ENCODE data around the gene IAH1. TPM values are rescaled to one million over a fixed set of nuclear protein-coding genes. Genes with fewer than 3 reads are reported as not detected.

The IAH1 gene
- total and polyA plus RNA-seq, 2 of the 4 experiments (the other 2 are of a cell fraction) = 84.5 to 89.8 TPM

DNA sequence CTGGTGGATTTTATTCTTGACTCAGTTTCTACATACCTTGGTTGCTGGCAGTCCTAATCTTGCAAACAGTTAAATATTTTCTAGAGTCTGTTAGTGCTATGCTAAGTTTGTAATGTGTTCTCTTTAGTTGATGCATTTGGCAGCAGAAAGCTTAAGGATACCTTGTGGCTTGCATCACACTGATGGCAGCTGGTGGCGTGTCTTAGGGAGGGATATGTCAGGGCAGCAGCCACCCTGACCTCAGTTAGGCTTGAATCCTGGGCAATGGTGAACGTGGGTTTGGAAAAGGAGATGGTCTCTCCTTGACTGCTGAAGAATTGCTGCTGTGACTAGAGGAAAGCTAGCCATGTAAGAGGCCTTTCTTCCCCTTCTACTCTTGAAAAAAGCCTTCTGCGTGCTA lies 4.2 kb downstream of the IAH1 start:
- H2AFZ ChIP-seq (replicated peaks; ENCODE audit: low read length, poor library complexity) = no peak overlapping the region
- H3K4me2 ChIP-seq (ENCODE audit: low read depth, low read length) = no peak overlapping the region
- no peak overlapping the region for H3K4ac ChIP-seq (ENCODE audit: low read depth, low read length)
- CTCF ChIA-PET = no interaction called here
- no CpG with 5 or more reads among the region's 3 CpGs for WGBS, 2 experiments (ENCODE audit: extremely low coverage in 2 of 2, insufficient read length in 1 of 2)
- H2BK15ac ChIP-seq (ENCODE audit: low read depth, low read length) = no peak overlapping the region
- H2BK5ac ChIP-seq (ENCODE audit: low read depth, low read length, poor library complexity, severe bottlenecking) = no peak overlapping the region
- POLR2A ChIA-PET (ENCODE audit: unreplicated experiment) = no interaction called here
- H3K79me1 ChIP-seq (ENCODE audit: low read depth in 1 of 2, low read length in 2 of 2) = peaks cover 30 to 80% of the 10 kb centered on the region in 2 experiments
- in situ Hi-C loops (cut with MboI; ENCODE audit: low sequenced_read_pairs) (no loop called here), intact Hi-C loops (cut with micrococcal nuclease) (loop anchor here (5.0 kb wide), 1 partner anchor 336 kb away; no protein-coding TSS in a partner anchor), dilution Hi-C loops (cut with HindIII; ENCODE audit: low sequenced_read_pairs, unreplicated experiment) (no loop called here)
- no peaks in the 10 kb centered on the region for H3K9me3 ChIP-seq (ENCODE audit: control insufficient read depth, insufficient read depth, low read length)
- H3K9me1 ChIP-seq (ENCODE audit: insufficient read depth, low read length) = peaks cover 15% of the 10 kb centered on the region
- peaks cover 28% of the 10 kb centered on the region for H4K20me1 ChIP-seq (ENCODE audit: insufficient read depth, low read length)
- H3K23ac ChIP-seq (ENCODE audit: low read depth, low read length) = peak overlapping the region; percentile 33; the same call in 1 of the 2 replicates
- ATAC-seq (ENCODE audit: low read depth) (no peak), DNase-seq (no peak)
- TF ChIP-seq RAD21 (IDR thresholded peaks at IDR 0.05; ENCODE audit: low read length) (no peak), CEBPB (IDR thresholded peaks at IDR 0.05; ENCODE audit: low read depth, low read length) (no peak), POLR2A (IDR thresholded peaks at IDR 0.05; ENCODE audit: low read depth, low read length) (no peak), MXI1 (IDR thresholded peaks at IDR 0.05; ENCODE audit: borderline replicate concordance, low read depth, low read length) (no peak), CHD1 (IDR thresholded peaks at IDR 0.05; ENCODE audit: low read depth, low read length) (no peak), RFX5 (IDR thresholded peaks at IDR 0.05; ENCODE audit: low read depth, low read length) (no peak), FOS (IDR thresholded peaks at IDR 0.05; ENCODE audit: low read depth, low read length) (no peak), SMC3 (IDR thresholded peaks at IDR 0.05; ENCODE audit: low read depth, low read length) (no peak), BHLHE40 (IDR thresholded peaks at IDR 0.05; ENCODE audit: low read depth, low read length) (no peak), NFE2L2 (IDR thresholded peaks at IDR 0.05; ENCODE audit: low read depth, low read length) (no peak), MAZ (IDR thresholded peaks at IDR 0.05; ENCODE audit: borderline replicate concordance, low read depth, low read length) (no peak), MAFK (IDR thresholded peaks at IDR 0.05; ENCODE audit: low read depth, low read length) (no peak), RCOR1 (IDR thresholded peaks at IDR 0.05; ENCODE audit: insufficient replicate concordance, low read length) (no peak)
- TF ChIP-seq, protein P1, sequence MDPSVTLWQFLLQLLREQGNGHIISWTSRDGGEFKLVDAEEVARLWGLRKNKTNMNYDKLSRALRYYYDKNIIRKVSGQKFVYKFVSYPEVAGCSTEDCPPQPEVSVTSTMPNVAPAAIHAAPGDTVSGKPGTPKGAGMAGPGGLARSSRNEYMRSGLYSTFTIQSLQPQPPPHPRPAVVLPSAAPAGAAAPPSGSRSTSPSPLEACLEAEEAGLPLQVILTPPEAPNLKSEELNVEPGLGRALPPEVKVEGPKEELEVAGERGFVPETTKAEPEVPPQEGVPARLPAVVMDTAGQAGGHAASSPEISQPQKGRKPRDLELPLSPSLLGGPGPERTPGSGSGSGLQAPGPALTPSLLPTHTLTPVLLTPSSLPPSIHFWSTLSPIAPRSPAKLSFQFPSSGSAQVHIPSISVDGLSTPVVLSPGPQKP (IDR thresholded peaks at IDR 0.05; ENCODE audit: borderline replicate concordance, low read depth, low read length) = no peak
- TF ChIP-seq, protein P2, sequence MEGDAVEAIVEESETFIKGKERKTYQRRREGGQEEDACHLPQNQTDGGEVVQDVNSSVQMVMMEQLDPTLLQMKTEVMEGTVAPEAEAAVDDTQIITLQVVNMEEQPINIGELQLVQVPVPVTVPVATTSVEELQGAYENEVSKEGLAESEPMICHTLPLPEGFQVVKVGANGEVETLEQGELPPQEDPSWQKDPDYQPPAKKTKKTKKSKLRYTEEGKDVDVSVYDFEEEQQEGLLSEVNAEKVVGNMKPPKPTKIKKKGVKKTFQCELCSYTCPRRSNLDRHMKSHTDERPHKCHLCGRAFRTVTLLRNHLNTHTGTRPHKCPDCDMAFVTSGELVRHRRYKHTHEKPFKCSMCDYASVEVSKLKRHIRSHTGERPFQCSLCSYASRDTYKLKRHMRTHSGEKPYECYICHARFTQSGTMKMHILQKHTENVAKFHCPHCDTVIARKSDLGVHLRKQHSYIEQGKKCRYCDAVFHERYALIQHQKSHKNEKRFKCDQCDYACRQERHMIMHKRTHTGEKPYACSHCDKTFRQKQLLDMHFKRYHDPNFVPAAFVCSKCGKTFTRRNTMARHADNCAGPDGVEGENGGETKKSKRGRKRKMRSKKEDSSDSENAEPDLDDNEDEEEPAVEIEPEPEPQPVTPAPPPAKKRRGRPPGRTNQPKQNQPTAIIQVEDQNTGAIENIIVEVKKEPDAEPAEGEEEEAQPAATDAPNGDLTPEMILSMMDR (conservative IDR thresholded peaks at IDR 0.05; ENCODE audit: low read depth, low read length) = no peak
- TF ChIP-seq, protein P3, sequence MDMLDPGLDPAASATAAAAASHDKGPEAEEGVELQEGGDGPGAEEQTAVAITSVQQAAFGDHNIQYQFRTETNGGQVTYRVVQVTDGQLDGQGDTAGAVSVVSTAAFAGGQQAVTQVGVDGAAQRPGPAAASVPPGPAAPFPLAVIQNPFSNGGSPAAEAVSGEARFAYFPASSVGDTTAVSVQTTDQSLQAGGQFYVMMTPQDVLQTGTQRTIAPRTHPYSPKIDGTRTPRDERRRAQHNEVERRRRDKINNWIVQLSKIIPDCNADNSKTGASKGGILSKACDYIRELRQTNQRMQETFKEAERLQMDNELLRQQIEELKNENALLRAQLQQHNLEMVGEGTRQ (IDR thresholded peaks at IDR 0.05; ENCODE audit: low read depth, low read length) = no peak
- H3K14ac ChIP-seq (replicated peaks; ENCODE audit: low read depth, low read length) = no peak overlapping the region
- no peak overlapping the region for H2AK9ac ChIP-seq (replicated peaks; ENCODE audit: low read depth, low read length, poor library complexity)
- no peak overlapping the region for H2BK20ac ChIP-seq (ENCODE audit: low read depth, low read length)
- H4K91ac ChIP-seq (ENCODE audit: insufficient read depth, low read depth, low read length) = no peak overlapping the region
- peak overlapping the region; percentile 9; the same call in 1 of the 2 replicates for H3K27ac ChIP-seq (ENCODE audit: insufficient read depth, low read length)
- H4K8ac ChIP-seq (ENCODE audit: low read depth in 2 of 2, low read length in 2 of 2) = no peak overlapping the region
- no peaks in the 10 kb centered on the region for H3K27me3 ChIP-seq (ENCODE audit: control insufficient read depth, insufficient read depth, low read length)
- no TSS peak for BruUV-seq (replicated peaks)
- no peak overlapping the region for H3K18ac ChIP-seq (ENCODE audit: low read depth, low read length)
- H3K4me3 ChIP-seq (ENCODE audit: insufficient read depth, low read depth, low read length) = no peak overlapping the region
- no peak overlapping the region for H3K9ac ChIP-seq (ENCODE audit: low read depth, low read length)
- no peak overlapping the region for H2BK120ac ChIP-seq (ENCODE audit: low read depth, low read length)
- H3K4me1 ChIP-seq (ENCODE audit: control insufficient read depth, insufficient read depth, low read length) = peaks cover 20% of the 10 kb centered on the region
- H2AK5ac ChIP-seq (ENCODE audit: low read depth, low read length) = no peak overlapping the region
- 0 out of 2 replicates have a peak overlapping the region, but pooled peaks have one; percentile 35 for H4K5ac ChIP-seq (ENCODE audit: low read depth, low read length)
- H3K56ac ChIP-seq (ENCODE audit: extremely low read depth, insufficient read depth, low read length) = no peak overlapping the region
- peaks cover 37% of the 10 kb centered on the region for H3K36me3 ChIP-seq (ENCODE audit: control insufficient read depth, insufficient read depth, low read length)

Measured in IMR-90 (cell line).